KG1 (cell line): ENCODE measurements around the gene IDE.
"Not testable (repeated sequence)": the region's sequence is repeated elsewhere in the genome, so short reads cannot be mapped to it uniquely, and the experiment has no call there.

Experiments used
- DNase-seq: peaks from one replicate; lab custom pipeline; 2025; lab: John Stamatoyannopoulos, UW

The IDE gene

GRCh38 chr10:92490387-92490786 is 83.5 kb downstream of the IDE start:
- no peak for DNase-seq

- DNase-seq, result peak; percentile 21
Measured at GRCh38 chr10:92486637-92487036, 87.3 kb downstream of the IDE start.

DNA sequence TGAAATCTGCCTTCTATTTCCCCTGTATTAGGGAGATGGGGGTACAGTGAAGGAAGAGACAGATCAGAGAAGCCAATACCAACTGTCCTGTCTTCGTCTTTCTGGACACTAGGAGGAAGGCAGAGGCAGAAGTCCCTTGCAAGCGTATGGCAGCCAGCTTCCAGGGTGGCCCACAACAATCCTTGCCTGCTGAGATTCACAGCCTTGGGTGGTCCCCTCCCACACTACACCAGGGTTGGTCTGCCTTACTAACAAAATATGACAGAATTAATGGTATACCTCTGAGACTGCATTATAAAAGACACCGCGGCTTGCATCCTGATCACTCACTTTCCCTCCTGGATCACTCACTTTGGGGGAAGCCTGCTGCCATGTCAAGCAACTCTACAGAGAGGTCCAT is 90.4 kb downstream of the IDE start:
- no peak for DNase-seq

GRCh38 chr10:92480413-92480812 is 93.5 kb downstream of the IDE start:
- DNase-seq, result no peak

GRCh38 chr10:92479547-92479946 is 94.3 kb downstream of the IDE start:
- no peak for DNase-seq

DNA sequence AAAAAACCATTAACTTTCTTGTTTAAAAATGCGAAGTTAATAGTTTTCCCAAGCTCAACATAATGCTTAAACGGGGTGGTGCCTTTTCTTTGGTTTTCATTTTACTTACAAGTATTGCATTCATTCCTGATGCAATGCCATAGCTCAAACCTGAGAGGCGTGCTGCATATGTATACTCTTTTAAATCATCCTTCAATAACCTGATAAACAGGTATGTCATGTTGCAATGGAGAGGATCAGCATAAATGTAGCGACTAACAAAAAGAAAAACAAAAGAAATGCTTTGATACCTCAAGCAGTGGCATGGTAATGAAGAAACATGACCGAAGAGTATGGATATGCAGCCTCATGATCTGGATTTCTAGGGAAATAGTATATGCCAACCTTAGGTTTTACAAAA is 95.4 kb downstream of the IDE start:
- no peak for DNase-seq

DNA sequence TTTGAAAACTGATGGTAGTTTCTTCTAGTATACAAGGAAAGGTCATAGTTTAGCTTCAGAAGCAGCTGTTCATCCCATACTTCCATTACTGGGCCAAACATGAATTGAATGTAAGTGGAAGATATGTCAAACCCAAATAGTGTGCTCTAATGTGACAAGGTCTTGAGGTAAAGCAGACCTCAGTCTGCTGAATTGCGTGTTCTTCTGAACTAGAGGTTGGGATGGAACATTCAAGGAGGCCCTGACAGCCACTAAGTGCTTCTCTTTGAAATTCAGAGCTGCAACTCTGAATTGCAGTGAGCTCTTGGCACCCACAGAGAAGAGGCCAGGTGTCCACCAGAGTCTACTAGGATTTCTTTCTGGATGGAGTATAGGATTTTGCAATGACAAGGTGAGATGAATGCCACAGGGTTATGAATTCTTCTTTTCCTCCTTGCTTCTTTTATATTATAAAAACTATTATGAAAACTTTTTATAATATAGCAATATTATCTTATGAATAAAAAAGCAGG is 98.5 kb downstream of the IDE start:
- no peak for DNase-seq

DNA sequence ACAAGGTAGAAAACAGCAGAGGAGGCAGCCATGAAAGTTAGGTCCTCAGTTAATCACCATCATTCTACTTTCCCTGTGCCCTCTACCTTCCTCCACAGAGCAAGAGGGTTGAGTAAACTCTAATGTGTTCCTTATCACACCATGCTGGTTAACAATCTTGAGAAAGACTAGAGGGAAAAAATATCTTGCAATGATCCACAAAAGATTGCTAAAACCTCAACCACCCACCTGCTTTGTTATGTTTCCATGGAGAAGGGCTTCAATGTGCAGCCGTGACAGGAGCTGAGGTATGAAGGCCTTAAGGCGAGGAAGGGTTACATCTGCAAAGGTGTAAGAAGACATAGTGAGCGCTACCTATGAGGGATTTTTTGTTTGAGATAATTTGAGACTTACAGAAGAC is 103.9 kb downstream of the IDE start:
- DNase-seq, result no peak

- no peak for DNase-seq
Measured at GRCh38 chr10:92464364-92464763, 109.5 kb downstream of the IDE start.

DNA sequence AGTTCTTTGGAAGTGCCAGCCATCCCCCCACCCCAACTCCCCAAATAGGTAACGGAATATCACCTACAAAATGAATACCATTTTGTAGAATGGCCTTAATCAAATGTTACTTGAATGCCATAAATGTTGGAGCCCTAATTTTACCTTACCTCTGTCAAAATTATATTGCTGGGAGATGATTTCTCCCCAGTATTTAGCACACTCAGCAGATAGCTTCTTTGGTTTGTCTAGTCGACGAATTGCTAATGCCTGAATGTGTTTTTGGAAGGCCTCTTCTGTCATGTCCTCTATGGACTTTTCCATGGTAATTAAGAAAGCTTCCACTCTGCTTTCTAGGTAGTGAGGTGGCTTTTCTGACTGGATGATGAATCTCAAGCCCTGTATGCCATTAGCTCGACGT is 110.3 kb downstream of the IDE start:
- no peak for DNase-seq

- DNase-seq, result not testable (repeated sequence)
Measured at GRCh38 chr10:92454955-92455354, 118.9 kb downstream of the IDE start.

- DNase-seq, result no peak
Measured at GRCh38 chr10:92452313-92452712, 121.6 kb downstream of the IDE start.

- no peak for DNase-seq
Measured at GRCh38 chr10:92451431-92451830, 122.5 kb downstream of the IDE start.

- no peak for DNase-seq
Measured at GRCh38 chr10:92450896-92451295, 123.0 kb downstream of the IDE start.

DNA sequence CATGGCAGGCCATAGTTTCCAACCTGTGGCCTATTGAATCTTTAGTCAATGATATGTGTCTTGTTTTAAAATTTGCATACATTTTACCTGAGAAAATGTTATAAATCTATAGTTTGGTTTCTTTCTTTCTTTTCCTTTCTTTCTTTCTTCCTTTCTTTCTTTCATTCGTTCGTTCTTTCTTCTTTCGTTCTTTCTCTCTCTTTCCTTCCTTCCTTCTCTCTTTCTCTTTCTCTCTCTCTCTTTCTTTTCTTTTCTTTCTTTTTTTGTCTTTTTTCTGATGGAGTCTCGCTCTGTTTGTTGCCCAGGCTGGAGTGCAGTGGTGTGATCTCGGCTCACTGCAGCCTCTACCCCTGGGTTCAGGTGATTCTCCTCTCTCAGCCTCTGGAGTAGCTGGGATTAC is 133.3 kb downstream of the IDE start:
- no peak for DNase-seq

DNA sequence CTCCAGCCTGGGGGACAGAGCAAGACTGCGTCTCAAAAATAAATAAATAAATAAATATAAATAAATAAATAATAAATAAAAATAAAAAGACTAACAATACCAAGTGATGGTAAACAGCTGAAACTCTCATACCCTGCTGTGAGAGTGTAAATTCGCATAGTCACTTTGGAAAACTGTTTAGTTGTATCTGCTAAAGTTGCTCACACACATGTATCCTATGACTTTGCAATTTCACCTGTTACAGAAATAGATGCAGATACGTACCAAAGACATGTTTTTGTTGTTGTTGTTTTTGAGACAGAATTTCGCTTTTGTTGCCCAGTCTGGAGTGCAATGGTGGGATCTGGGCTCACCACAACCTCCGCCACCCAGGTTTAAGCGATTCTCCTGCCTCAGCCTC is 135.7 kb downstream of the IDE start:
- DNase-seq, result no peak

DNA sequence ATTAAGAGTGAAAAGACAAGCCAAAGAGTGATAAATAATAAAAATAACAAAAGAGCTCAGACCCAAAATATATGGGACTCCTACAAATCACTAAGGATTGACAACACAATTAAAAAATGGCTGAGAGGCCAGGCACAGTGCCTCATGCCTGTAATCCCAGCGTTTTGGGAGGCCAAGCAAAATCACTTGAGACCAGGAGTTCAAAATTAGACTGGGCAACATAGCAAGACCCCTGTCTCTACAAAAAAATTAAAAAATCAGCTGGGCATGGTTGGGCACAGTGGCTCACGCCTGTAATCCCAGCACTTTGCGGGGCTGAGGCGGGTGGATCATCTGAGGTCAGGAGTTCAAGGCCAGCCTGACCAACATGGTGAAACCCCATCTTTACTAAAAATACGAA is 137.3 kb downstream of the IDE start:
- DNase-seq, result no peak

GRCh38 chr10:92436065-92436464 is 137.8 kb downstream of the IDE start:
- not testable (repeated sequence) for DNase-seq

DNA sequence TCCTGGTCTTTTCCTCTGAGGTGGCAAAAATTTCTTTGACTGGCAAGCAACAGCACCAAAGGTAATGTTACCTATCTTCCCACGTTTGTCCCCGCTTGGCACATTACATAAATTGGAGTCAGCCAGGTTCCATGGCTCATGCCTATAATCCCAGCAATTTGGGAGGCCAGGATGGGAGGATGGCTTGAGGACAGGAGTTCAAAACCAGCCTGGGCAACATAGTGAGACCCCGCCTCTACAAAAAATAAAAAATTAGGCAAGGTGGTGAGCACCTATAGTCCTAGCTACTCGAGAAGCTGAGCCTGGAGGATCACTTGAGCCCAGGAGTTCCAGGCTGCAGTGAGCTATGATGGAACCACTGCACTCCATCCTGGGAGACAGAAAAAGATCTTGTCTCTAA is 139.5 kb downstream of the IDE start:
- no peak for DNase-seq

- DNase-seq, result no peak
Measured at GRCh38 chr10:92432596-92432995, 141.3 kb downstream of the IDE start.

DNA sequence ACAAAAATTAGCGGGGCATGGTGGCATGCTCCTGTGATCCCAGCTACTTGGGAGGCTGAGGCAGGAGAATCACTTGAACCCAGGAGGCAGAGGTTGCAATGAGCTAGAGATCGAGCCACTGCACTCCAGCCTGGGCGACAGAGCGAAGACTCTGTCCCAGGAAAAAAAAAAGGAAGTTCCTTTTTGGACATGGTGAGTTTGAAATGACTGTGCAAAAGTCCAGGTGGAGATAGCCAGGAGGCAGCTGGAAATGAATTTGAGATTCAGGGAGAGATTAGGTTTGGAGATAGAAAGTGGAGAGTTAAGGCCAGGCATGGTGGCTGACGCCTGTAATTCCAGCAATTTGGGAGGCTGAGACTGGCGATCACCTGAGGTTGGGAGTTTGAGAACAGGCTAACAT is 143.8 kb downstream of the IDE start:
- DNase-seq, result no peak

DNA sequence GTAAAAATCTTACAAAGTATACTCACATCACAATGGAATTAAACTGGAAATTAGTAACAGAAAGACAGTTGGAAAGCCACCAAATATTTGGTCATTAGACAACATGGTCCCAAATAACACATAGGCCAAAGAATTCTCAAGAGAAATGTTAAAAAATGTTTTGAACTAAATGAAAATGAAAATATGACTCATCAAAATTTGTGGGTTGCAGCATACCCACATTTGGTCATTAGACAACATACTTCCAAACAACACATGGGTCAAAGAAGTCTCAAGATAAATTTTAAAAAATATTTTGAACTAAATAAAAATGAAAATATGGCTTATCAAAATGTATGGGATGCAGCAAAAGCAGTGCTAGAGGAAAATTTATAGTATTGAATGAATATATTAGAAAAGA is 152.3 kb downstream of the IDE start:
- no peak for DNase-seq

GRCh38 chr10:92420546-92421275 is 153.2 kb downstream of the IDE start:
- no peak for DNase-seq
